Progenitor cell of endocrine pancreas (in vitro differentiated cells): Measurements from ENCODE around the gene RNF144B. TPM values are rescaled to one million over a fixed set of nuclear protein-coding genes. Genes with fewer than 3 reads are reported as not detected.

ENCODE experiments used
- DNase-seq: peaks from one replicate; pipeline ENCODE4 v3.0.0; 2021; ENCODE audit warnings: low spot score; ENCODE audit not compliant: unreplicated experiment
- H3K27ac Mint-ChIP-seq: 2 replicates; pipeline ENCODE4 v1.8.0; 2021; ENCODE audit warnings: mild to moderate bottlenecking, moderate library complexity, mixed read lengths
- H3K27me3 Mint-ChIP-seq: 2 replicates; pipeline ENCODE4 v1.8.0; 2021; ENCODE audit warnings: mixed read lengths
- H3K36me3 Mint-ChIP-seq: 2 replicates; pipeline ENCODE4 v1.8.0; 2022; ENCODE audit warnings: mixed read lengths; ENCODE audit not compliant: insufficient read depth
- H3K4me1 Mint-ChIP-seq: 2 replicates; pipeline ENCODE4 v1.8.0; 2021; ENCODE audit warnings: low read depth, mixed read lengths
- H3K4me3 Mint-ChIP-seq: 2 replicates; pipeline ENCODE4 v1.8.0; 2021; ENCODE audit warnings: low read depth, mild to moderate bottlenecking, moderate library complexity, mixed read lengths
- H3K9me3 Mint-ChIP-seq: 2 replicates; pipeline ENCODE4 v1.8.0; 2021; ENCODE audit warnings: low read depth, mixed read lengths
- total RNA-seq: library from RNA; stranded (reverse); gene quantifications from 2 replicates; pipeline ENCODE4 v1.2.1, GENCODE V29; 2021
- TF ChIP-seq, protein P1 (sequence below): fragments of 200-600 bp; sonication (generic); IDR thresholded peaks from one replicate; pipeline ENCODE4 v1.5.0; 2021; ENCODE audit warnings: antibody characterized with exemption, mild to moderate bottlenecking; ENCODE audit not compliant: unreplicated experiment

RNF144B gene
- total RNA-seq, 1 donor from 2014 or later, result 3.1 TPM

DNA sequence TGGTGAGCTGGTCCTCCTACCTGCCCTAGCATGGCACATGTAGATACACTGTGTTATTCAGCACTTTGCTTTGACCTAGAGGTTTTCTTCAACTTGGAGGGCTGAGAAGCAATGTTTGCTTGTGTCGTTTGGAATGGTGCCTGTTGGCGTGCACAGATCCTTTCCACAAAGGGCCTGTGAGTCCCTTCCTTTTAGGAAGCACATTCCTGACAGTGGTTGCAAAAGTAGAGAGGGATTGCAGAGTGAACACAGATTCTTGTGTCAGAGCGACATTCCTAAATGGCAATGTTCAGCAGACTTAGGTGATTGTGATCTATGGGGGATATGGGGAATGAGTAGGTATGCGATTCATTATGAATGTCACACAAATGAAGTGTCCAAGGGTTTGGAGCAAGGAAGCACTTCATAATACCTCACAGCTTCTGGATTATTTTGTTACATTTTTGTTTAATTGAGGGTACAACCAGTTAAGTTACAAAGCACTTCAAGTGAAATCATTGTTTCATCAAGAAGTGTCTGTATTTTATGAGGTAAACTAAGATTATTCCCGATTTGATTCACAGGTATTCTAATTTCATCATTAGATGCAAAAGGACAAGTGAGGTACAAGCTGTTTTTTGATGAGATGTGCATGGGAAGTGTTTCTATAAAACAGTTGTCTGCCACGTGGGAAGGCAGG is 713 bp upstream of the RNF144B start:
- peaks cover 23% of the 10 kb centered on the region for H3K4me1 Mint-ChIP-seq
- DNase-seq, result no peak
- no peaks in the 10 kb centered on the region for H3K27me3 Mint-ChIP-seq
- TF ChIP-seq, protein P1, sequence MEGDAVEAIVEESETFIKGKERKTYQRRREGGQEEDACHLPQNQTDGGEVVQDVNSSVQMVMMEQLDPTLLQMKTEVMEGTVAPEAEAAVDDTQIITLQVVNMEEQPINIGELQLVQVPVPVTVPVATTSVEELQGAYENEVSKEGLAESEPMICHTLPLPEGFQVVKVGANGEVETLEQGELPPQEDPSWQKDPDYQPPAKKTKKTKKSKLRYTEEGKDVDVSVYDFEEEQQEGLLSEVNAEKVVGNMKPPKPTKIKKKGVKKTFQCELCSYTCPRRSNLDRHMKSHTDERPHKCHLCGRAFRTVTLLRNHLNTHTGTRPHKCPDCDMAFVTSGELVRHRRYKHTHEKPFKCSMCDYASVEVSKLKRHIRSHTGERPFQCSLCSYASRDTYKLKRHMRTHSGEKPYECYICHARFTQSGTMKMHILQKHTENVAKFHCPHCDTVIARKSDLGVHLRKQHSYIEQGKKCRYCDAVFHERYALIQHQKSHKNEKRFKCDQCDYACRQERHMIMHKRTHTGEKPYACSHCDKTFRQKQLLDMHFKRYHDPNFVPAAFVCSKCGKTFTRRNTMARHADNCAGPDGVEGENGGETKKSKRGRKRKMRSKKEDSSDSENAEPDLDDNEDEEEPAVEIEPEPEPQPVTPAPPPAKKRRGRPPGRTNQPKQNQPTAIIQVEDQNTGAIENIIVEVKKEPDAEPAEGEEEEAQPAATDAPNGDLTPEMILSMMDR, result no peak
- H3K36me3 Mint-ChIP-seq, result no peaks in the 10 kb centered on the region
- H3K4me3 Mint-ChIP-seq, result peak overlapping the region; percentile 85
- peak overlapping the region; percentile 88 for H3K27ac Mint-ChIP-seq
- H3K9me3 Mint-ChIP-seq, result no peaks in the 10 kb centered on the region

DNA sequence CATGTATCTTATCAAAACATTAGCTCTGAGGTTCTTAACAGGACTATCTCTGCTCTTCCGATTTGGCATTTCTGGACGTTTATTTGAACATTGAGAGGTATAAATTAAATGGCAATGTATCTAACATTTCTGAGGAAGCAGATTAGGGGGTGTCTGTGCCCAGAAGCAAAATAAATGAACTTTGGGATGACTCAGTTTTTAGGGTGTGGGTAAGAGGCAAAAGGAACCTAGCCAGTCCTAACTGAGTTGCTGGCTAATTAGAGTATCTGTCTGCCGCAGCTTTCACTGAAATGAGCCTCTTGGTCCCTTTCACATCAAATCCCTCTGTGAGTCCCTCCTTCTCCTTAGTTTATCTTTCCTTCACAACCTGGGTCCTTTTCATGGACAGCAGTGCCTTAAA is 1.1 kb downstream of the RNF144B start:
- Mint-ChIP-seq H3K9me3 (no peaks in the 10 kb centered on the region), H3K36me3 (no peaks in the 10 kb centered on the region), H3K4me3 (peak overlapping the region; percentile 85), H3K4me1 (peaks cover 23% of the 10 kb centered on the region), H3K27me3 (no peaks in the 10 kb centered on the region), H3K27ac (no peak overlapping the region)
- TF ChIP-seq, protein P1, result no peak
- no peak for DNase-seq

DNA sequence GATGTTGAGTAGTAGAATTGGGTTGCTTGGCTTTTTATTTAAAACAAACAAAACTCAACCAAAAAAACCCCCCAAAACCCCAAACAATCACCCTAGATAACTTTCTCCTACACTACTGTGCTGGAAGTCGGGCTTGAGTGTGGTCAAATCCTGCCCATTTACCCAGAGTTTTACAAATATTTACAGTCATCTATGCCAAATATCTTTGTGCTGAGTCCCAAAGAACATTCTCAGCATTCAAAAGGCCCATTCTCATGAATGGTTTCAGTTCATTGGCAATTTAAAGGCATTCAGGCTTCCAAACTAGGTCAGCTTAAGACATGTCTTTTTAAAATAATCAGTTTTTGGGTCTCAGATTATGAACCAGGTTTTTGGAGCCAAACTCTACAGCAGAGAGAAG is 1.8 kb downstream of the RNF144B start:
- Mint-ChIP-seq H3K4me1 (peaks cover 23% of the 10 kb centered on the region), H3K9me3 (no peaks in the 10 kb centered on the region), H3K27me3 (no peaks in the 10 kb centered on the region), H3K27ac (no peak overlapping the region), H3K4me3 (no peak overlapping the region), H3K36me3 (no peaks in the 10 kb centered on the region)
- DNase-seq, result no peak
- TF ChIP-seq, protein P1, result no peak

DNA sequence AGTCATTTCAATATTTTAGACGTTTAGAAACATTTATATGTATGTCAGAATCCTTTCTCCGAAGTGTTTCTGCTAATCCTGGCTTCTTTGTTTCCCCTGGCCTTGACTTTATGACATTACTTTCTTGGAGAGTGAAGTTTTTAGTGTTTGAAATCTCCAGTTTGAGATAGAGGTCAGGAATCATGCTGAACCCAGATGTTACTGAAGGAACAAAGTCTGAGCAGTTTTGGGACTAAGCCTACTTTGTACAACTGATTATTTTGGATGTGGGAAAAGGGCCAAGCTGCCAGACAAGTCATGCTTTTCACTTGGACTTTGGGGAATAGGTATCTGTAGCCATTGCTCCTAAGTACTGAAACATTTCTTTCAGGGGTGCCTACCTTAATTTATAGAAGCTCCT is 2.3 kb downstream of the RNF144B start:
- Mint-ChIP-seq H3K36me3 (no peaks in the 10 kb centered on the region), H3K9me3 (no peaks in the 10 kb centered on the region), H3K4me1 (peaks cover 23% of the 10 kb centered on the region), H3K27ac (no peak overlapping the region), H3K27me3 (no peaks in the 10 kb centered on the region), H3K4me3 (no peak overlapping the region)
- TF ChIP-seq, protein P1, result no peak
- no peak for DNase-seq

DNA sequence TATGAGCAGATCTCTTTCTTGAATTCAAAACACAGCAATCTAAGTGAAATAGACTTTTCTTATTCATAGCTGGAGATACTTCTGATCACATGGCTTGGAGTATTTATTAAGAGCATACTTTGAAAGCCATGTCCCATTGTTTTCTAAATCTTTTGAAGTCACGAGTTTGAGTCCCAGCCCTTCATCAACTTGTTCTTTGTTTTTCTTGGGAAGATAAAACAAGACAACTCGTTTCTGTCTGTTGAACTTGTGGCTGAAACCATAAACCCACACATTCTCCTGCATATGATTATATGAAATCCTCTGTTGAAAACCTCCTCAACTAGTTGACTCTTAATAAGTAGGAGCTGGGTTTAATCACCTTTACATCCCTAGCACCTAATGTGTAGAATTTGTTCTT is 3.3 kb downstream of the RNF144B start:
- TF ChIP-seq, protein P1, result no peak
- Mint-ChIP-seq H3K4me1 (peaks cover 21% of the 10 kb centered on the region), H3K9me3 (no peaks in the 10 kb centered on the region), H3K27me3 (no peaks in the 10 kb centered on the region), H3K4me3 (no peak overlapping the region), H3K27ac (no peak overlapping the region), H3K36me3 (no peaks in the 10 kb centered on the region)
- no peak for DNase-seq
